GM18526 (cell line): ENCODE results near the gene TCF7.

ENCODE experiments used
- POLR2A ChIP-seq: IDR thresholded peaks from 3 replicates; pipeline ENCODE4 v1.6.1; 2011; ENCODE audit not compliant: insufficient read length; ENCODE audit errors: extremely low read depth

The TCF7 gene

DNA sequence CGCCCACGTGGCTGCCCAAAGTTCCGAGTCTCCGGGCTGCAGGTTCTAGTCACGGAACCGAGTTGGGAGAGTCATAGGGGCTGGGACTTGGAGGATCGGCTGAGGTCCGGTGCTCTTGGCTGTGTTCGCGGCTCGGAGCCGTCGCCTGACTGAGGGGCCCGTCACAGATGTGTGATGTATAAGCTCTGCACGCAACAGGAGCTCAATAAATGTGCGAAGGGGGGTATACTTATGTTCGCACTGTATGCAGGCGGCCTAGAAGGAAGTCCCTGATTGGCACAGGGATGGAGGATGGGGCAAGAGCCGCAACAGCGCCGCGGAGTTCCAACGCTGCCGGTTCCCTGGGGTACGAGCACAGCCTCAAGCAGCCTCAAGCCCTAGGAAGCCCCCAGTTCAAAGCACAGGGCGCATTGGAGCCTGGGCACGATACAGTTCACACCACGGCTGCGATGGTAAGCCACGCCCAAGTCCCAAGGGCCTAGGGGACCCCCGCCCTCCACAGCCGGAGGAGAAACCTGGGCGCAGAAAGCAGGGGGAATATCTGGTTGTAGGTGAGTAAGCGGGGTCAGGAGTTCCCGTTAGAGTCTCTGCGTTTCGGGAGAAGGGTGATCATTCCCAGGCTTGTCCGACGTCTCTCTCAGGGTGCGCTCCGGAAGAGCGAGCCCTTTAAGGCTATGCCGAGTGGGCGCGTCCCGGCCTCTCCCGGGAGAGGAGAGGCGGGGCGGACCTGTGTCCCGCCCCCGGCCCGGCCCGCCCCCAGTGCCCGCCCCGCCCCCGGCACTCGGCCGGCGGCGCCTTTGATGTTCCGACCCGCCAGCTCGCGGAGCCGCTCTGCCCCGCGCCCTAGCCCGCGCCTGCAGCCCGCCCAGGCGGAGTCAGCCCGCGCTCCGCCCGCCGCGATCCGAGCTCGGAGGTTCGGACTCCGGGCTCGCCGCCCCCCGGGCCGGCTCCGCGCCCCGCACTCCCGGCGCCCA is at the start of gene TCF7:
TCF7 (plus strand) TSS at position 780 of the 974 bp plus-strand sequence. CDS start 226 bp downstream, outside the sequence.
- no peak for TF ChIP-seq POLR2A

DNA sequence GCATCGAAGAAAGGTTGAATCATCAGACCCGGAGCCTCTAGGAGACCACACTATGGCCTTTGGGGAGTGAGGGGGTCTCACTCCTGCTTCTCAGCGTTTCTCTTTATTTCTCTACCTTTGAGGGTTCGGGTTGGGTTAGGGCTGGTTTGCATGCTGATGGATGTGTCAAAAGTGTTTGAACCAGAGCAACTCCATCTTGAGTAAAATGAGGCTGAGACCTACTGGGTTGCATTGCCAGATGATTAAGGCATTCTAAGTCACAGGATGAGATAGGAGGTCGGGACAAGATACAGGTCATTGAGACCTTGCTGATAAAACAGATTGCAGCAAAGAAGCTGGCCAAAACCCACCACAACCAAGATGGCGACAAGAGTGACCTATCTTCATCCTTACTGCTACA is 44.9 kb upstream of the TCF7 start:
- no peak for TF ChIP-seq POLR2A

DNA sequence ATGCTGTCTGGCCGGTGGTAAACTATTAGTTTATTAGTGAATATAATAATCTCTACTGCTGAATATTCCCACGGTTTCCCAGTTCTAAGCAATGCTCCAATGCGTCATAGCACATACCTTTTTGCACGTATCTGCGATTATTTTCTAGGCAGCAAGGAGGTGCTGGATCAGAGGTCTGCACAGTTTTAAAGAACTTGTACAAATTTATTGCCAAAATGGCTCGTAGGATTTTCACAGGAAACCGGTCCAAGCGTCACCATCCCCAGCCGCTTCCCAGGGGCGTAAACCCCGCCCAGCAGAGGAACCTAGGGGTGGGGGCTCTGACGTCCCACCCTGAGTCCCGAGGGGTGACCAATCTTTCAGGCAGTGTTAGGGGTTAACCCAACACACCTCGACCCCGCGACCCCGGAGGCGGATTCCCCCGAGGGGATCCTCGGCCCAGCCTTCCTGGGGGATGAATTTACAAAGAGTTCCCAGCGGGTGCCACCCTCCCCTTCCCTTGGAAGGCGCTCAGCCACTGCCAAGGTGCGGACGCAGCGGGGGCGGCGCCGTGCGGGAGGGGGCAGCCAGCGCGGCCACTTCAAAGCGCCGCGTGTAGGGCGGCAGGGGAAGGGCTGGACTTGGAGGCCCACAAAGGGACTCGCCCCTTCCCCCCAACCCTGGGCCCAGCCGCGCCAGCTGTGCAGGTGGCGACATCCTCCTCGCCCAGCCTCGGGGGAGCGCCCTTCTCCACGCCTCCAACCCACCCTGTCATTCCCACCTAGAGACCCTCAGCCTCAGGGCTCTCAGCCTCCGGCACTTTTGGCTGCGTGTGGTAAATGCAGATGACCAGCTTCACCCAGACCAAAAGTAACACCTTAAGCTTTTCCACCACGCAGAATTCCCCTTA is 43.5 kb upstream of the TCF7 start:
- no peak for TF ChIP-seq POLR2A

DNA sequence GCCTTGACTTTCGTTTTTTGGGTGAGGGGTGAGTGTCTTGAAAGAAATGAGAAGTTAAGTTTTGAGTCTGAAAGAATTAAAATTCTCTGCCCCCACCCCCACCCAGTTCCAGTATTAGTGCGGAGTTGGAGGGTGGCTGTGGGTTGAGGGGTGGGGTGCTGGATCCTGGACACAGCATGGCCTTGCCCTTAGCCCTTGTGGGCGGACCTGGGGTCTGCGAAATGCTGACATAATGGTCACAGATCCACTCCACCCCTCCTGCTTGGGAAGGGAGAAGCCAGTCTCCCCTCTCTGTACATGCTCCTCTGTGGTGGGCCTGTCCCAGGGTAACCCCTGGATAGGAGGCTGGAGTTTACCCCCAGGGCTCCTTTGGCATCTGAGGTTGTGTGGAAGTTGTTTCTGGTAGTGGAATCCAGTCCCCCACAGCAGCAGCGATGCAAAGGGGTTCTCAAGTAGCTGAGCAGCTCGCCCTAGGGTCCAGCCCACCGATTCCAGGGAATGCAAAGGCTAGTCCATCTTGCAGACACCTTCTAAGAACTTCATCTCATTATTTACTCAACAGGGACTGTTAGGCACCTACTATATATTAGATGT is 42.8 kb upstream of the TCF7 start:
- TF ChIP-seq POLR2A: no peak

DNA sequence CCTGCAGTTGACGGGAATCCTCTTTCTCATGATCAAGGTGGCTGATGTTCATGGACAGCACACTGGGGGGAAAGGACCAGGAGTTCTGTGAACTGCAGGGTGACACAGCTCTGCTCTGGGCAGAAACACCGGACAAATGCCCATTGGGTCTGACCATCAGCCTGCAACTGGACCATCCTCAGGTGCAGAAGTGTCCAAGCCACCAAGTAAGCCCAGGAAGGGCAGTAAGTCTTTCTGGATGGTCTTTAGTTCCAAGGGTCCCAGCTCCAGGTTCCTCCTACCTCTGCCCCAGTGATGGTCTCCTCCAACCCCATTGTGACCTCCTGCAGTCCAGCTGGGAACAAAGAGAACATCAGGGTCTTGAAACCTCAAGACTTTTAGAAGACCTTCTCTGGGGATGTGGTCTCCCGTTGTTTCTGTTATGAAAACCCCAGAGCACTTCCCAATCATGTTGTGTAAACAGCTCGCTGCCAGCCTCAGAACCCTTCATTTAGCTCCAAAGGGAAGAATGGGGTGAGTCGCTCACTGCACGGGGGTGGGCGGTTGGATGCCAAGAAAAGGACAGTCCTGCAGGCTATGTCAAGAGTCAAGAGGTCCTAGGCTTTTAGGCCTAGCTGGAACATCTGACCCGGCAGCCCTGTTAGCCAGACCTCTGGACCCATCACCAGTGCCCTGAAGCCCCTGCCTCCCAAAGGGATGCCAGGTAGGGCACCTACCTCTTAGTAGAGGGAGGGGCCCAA is 41.8 kb upstream of the TCF7 start:
- TF ChIP-seq POLR2A: no peak

DNA sequence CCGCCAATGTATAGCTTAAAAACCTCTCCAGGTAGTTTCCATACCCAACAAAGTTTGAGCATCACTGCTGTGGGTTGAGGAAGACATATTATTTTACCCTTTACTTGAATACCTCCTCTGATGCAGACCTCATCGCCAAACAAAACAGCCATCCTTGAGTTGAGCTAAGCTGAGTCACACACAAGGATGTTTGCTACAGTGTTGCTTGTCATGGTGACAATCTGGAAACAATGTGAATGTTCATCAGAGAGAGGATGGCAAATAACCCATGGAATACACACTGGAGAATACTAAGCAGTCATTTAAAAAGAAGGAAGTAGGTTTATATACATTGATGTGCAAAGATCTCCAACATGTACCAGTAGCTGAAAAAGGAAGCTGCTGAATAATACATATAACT is 41.1 kb upstream of the TCF7 start:
- TF ChIP-seq POLR2A: no peak

DNA sequence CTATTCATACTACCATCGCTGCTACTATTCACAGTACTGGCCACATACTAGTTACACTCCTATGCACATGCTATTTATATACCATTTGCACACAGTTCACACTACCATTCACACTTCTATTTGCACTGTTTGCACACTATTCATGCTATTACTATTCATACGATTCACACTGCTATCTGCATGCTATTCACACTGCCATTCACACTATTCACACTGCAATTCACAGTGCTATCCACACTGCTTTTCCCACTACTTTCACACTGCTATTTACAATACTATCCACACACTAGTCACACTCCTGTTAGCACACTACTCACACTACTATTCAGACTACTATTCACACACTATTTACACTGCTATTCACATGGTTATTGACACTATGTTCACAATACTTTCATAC is 39.4 kb upstream of the TCF7 start:
- TF ChIP-seq POLR2A: no peak

DNA sequence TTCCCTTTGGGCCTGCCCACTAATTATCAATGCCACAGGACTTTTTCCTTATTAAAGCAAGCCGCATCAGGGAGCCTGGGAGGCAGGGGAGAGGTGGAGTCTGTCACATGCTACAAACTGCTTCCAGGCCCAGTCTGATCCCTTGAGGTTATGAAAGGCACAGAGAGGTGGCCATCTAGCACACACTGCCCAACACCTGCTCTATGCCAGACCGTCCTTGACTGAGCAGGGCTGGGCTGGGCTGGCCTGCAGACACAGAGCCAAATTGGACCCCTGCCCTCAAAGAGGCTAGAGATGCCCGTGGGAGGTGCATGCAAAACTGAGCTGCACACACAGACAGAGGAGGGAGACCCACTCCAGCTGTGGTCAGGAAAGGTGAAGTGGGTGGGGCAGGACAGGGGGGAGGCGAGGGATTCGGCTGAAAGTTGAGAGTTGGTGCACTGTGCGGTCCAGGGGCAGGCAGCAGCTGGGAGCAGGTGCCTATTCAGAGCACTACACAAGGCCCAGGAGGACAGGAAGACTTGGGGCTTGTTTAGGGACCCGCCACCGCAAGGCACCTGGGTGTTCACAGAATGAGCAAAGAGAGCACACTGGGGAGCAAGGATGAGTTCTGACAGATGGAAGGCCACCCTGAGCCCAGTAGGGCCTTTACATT is 36.4 kb upstream of the TCF7 start:
- no peak for TF ChIP-seq POLR2A

DNA sequence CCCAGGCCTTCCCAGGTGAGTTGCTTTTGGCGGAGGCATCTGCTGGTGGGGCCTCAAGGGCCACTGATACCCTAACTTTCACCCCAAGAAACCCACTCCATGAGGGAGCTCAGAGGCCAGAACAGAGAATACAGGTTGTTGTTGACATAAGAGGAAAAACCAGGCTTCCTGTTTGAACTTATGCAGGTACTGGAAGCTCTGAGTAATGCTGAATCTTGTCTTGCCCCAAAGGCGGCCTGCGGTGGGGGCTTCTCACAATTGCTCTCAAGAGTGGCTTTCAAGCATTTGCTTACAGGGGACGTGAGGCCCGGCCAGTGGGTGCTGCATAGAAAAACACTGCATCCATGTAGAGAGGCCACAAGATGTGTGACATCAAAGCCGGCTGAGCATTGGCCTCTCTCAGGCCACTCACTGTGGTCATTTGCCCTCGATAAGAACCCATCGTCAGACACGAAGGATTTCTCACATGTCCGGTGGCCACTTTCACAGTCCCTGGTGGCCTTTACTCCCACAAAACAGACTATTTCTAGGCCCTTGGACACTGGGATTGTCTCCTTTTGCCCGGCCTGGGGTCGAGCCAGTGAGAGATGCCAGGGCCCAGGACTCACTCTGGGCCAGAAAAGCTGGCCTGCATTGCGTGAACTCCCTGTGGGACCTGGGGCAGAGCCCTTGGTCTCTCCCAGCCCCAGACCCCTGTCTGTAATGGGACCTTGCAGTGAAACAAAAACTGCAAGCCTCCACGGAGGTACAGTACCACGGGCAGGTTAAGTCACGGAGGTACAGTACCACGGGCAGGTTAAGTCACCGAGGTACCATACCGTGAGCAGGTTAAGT is 34.5 kb upstream of the TCF7 start:
- no peak for TF ChIP-seq POLR2A

DNA sequence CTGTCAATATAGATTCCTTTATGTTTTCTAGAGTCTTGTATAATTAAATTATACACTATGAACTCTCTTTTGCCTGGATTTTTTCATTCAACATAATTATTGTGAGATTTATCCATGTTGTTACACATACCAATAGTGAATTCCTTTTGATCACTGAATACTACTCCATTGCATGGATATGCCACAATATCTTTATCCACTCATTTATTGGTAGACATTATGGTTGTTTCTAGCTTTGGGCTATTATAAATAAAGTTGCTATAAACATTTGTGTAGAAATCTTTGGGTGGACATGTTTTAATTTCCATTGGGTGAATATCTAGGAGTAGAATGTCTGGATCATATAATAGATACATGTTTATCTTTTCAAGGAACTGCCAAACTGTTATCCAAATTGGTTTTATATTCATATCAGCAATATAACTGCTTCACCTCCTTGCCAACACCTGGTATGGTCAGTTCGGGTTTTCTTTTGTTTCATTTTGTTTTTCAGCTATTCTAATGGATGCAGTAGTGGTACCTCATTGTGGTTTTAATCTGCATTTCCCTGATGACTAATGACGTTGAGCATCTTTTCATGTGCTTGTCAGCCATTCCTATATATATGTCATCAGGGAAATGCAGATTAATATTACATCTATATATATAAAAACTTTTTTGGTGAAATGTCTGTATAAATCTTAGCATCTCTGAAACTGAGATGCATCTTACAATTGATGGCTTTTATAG is 32.1 kb upstream of the TCF7 start:
- TF ChIP-seq POLR2A: no peak

DNA sequence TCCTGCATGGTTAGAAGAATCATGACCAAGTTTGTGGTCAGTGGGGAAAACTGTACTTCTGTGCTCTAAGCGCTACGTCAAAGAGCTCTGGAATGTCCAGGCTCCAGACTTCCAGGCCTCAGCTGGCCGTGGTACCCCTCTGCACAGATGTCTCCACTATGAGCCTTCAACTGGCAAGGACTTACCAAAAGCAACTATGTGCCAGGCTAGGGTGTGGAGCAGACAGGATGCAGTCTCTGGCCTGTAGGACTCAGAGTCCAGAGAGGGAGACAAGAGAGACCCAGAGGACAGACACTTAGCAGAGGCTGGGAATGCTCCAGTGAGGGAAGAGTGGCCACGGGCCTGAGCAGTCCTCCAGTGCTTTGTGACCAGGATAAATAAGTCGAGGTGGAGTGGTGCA is 31.0 kb upstream of the TCF7 start:
- TF ChIP-seq POLR2A: no peak

DNA sequence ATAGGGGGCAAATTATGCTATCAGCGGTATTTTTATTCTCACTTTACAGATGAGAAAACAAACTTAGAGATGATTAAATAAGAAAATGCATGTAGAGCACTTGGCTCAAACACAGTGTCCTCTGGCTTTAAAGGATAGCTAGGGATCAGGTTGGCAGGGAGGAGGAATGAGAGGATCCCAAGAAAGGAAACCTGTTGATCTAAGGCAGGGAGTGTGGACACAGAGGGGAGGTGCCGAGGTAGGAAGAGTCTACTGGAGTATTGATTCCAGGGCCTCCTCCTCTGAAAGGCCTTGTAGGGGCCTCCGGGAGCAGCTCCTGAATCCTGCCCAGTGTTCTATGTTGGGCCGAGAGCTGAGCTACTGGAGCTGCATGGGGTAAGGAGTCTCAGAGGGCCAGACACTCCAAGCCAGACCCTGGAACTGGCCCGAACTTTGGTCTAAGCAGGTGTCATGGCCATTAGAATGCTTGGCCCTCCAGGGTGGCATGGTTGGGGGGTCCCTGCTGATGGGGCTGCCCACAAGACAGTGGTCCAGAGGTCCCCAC is 30.4 kb upstream of the TCF7 start:
- TF ChIP-seq POLR2A: no peak

DNA sequence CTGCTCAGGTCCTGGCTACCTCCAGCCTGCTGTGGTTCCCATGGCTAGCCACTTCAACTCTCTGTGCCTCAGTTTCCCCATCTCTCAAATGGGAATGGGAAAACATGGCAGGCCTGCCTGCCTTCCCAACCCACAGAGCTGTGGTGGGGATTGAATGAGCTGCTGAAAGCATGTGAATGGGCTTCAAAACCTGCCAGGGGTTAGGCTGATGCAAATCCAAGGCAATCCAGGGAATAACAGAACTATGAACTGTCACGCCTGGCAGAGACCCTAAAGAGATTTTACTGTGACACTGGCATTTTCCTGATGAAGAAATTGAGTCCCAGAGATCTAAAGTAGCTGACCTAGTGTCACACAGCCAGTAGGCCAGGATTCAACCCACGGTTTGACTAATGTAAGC is 29.9 kb upstream of the TCF7 start:
- no peak for TF ChIP-seq POLR2A

DNA sequence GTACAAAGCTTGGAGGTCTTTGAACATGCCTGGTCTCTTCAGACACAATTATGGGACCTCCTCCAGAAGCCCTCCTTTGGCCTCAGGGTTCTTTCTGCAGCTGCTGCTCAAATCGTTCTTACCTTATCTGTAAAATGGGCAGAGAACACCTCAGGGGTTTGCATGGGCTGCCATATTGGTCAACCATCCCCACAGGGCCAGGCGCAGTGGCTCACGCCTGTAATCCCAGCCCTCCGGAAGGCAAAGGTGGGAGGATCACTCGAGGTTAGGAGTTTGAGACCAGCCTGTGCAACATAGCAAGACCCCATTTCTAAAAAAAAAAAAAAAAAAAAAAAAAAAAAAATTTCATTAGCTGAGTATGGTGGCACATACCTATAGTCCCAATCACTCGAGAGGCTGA is 29.1 kb upstream of the TCF7 start:
- TF ChIP-seq POLR2A: no peak
